T1000 (cell line): ENCODE results near the gene ARF5.
"Not testable (repeated sequence)": the region's sequence is repeated elsewhere in the genome, so short reads cannot be mapped to it uniquely, and the experiment has no call there.

ENCODE experiments used
- DNase-seq: peaks from one replicate; lab custom pipeline; 2025; ENCODE audit warnings: mixed read lengths; lab: John Stamatoyannopoulos, UW

ARF5 gene

DNA sequence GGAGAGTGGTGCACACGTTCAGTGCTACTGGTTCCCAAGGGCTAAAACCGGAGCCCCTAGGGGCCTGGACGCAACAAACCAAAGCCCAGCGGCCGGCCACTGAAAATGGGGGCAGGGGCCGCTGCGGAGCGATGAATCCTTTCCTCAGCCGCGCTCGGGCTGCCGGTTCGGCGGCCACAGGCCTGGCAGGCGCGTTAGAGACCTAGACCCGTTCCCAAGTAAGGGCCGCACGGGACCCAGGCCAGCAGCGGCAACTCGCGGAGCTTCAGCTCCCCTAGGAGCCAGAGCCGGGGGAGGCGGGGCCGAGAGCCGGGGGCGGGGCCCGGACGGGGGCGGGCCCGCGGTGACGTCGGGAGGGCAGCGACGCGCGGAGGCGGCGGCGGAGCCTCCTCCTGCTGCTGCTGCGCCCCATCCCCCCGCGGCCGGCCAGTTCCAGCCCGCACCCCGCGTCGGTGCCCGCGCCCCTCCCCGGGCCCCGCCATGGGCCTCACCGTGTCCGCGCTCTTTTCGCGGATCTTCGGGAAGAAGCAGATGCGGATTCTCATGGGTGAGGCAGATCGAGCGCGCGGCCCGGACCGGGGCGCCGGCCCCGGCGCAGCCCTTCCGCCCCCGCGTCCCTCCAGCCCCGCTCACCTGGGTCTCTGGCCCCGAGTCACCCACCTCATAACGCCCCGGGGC is at the start of gene ARF5:
Gene ARF5 (plus strand): TSS at position 393 of the 678 bp plus-strand sequence. CDS start 88 bp downstream, at position 481.
- peak; percentile 41 for DNase-seq

DNA sequence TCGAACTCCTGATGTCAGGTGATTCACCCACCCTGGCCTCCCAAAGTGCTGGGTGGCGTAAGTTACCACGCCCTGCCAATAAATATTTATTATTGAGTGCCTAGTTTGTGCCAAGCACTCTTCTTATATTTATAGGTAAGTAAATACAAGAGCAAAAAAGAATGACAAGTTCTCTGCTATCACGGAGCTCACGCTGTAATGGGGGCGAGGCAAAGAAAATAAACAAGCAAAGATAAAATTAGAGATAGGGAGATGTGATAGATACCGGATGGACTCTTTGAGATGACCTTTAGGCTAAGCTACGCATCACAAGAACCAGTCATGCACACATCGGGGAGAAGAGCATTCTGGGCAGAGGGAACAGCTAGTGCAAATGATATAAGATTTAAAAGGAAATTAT is 49.1 kb upstream of the ARF5 start:
- no peak for DNase-seq

GRCh38 chr7:127540461-127540860 is 47.8 kb upstream of the ARF5 start:
- not testable (repeated sequence) for DNase-seq

DNA sequence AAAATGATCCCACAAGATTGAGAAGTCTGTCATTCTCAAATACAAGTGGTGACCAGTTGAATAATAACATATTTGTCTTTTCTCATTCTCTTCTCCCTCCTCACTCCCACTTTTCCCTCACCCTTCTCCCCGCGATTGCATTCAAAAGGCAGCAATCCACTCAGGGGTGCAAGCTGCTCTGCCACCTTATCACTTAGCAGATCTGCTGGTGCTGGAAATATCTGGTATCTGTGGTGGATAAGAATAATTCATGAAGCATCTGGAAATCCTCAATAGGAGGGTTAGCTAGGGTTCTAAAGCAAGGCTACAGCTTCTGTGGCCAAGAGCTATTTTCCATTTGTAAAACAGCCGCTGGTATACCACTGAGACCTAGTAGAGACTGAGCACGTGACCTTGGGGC is 46.7 kb upstream of the ARF5 start:
- no peak for DNase-seq

DNA sequence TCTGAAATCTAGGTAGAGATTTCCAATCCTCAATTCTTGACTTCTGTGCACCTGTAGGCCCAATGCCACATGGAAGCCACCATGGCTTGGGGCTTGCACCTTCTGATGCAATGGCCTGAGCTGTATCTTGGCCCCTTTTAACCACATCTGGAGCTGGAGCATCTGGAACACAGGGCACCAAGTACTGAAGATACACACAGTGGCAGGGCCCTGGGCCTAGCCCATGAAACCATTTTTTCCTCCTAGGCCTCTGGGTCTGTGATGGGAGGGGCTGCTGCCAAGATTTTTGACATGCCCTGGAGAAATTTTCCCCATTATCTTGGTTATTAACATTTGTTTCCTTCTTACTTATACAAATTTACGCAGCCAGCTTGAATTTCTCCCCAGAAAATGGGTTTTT is 41.9 kb upstream of the ARF5 start:
- DNase-seq: no peak

DNA sequence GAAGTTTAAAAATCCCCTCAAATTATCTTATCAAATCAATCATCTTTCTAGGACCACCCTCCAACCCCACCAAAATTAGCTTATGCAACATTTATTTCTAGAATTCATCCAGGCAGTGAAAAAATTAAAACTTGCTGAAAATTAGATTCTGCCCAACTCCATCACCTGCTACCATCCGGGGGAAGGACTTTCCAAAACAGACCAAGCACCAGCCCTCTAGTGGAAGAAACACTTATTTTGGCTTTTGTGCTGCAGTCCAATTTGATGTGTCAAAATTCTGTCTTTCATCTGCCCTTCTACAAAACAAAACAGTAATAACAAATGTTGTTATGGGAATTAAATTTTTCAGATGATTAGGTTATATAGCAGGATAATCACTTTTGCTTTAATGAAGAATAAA is 38.0 kb upstream of the ARF5 start:
- DNase-seq: no peak

GRCh38 chr7:127551941-127552340 is 36.3 kb upstream of the ARF5 start:
- DNase-seq: no peak

- DNase-seq: no peak
Observed at GRCh38 chr7:127556404-127556803, 31.8 kb upstream of the ARF5 start.

DNA sequence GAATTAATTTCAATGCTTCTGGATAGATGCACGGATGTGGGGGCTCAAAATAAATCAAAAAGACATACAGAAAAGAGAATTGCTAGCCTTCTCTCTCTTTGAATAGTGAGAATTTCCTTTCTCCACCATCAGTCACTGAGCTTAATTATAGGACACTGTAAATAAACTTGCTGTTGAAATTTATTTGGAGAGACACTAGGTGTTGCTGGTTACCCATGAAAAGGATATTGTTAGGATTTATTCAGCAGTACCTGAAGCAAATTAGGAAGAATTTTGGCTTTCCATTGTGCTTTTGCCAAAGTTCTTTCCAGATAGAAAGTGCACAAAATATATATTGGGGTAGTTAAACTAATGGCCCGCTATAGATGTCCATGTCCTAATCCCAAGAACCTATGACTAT is 30.4 kb upstream of the ARF5 start:
- DNase-seq: no peak

DNA sequence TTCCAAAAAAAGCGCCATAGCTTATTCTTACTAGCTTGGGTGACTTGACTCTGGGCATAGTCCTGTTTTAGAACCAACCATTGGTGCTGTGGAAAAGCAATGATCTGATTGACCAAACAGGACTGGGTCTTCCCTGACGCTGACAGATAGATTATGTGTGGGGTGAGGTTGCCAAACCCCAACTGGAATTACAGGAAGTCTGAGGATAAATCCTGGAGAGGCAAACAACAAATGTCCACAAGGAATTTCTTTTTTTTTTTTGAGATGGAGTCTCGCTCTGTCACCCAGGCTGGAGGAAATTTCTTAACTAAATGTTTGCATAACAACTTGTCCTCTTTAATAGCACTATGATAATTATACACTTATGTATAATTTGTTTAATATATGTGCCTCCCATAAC is 22.0 kb upstream of the ARF5 start:
- no peak for DNase-seq

DNA sequence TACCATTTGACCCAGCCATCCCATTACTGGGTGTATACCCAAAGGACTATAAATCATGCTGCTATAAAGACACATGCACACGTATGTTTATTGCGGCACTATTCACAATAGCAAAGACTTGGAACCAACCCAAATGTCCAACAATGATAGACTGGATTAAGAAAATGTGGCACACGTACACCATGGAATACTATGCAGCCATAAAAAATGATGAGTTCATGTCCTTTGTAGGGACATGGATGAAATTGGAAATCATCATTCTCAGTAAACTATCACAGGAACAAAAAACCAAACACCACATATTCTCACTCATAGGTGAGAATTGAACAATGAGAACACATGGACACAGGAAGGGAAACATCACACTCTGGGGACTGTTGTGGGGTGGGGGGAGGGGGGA is 20.2 kb upstream of the ARF5 start:
- DNase-seq: not testable (repeated sequence)

GRCh38 chr7:127571741-127572505 is 16.3 kb upstream of the ARF5 start:
- DNase-seq: no peak

DNA sequence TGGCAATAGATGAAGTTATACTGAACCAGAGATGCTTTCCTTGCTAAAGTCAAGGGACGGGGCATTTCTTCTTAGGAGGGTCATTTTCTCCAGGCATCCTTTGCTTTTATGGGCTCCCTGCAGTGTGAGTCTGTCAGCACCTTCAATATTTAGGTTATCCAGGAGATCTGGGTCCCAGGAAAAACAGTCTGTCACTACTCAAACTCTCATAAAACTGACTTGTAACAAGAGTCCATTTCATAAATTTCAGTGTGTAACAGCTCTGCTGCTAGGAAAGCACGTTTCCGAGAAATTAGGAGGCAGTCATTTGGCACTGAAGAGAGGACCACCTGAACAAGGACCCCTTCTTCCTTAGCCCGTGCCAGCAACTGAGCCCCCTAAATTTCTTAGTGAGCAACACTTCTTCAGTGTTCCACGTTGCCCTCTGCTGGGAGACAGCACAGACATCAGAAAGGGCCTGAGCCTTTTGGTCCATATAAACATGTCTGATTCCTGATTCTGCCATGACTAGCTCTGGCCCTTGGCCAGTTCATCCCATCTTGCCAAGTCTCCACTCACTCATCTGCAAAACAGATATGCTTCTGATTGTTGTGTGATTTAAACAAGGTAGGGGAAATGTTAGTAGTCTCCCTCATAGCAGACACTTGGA is 10.1 kb upstream of the ARF5 start:
- DNase-seq: no peak

- no peak for DNase-seq
Observed at GRCh38 chr7:127578711-127579275, 9.4 kb upstream of the ARF5 start.

DNA sequence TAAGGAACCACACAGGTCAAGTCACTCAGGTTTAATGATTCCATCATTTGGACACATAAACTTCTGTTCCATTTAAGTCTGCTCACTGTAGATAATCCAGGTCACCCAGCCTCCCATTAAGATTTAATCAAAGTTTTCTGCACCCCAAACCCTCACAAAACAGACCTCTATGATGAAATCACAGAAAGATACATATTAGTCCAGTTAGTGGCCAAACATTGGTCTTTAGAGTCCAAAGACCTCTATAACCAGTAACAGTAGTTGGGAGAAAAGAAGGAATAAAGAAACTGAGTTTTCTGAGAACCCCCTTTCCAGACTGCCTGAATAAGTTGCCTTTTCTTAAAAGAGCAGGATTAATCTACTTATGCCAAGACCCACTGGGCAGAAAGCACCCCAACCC is 7.6 kb upstream of the ARF5 start:
- DNase-seq: no peak

- no peak for DNase-seq
Observed at GRCh38 chr7:127581716-127582115, 6.5 kb upstream of the ARF5 start.

DNA sequence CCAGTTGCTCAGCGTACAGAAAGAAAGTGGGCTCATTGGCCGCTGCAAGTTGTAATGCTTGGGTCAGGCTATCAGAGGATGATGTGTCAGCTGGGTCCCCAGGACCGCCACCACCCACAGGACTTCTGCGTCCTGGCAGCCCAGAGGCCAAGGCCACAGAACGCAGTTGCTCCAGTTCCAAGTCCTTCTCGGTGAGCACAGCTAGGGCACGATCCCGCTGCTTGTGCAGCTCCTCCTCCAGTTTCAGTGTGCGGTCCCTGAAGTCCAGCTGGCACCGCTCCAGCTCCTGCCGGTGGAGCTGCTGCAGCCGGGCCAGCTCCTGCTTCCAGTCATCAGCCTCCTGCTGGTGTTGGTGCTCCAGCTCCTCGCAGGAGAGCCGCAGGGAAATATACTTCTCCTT is 5.8 kb upstream of the ARF5 start:
- no peak for DNase-seq

GRCh38 chr7:127584648-127585043 is 3.6 kb upstream of the ARF5 start:
- no peak for DNase-seq

DNA sequence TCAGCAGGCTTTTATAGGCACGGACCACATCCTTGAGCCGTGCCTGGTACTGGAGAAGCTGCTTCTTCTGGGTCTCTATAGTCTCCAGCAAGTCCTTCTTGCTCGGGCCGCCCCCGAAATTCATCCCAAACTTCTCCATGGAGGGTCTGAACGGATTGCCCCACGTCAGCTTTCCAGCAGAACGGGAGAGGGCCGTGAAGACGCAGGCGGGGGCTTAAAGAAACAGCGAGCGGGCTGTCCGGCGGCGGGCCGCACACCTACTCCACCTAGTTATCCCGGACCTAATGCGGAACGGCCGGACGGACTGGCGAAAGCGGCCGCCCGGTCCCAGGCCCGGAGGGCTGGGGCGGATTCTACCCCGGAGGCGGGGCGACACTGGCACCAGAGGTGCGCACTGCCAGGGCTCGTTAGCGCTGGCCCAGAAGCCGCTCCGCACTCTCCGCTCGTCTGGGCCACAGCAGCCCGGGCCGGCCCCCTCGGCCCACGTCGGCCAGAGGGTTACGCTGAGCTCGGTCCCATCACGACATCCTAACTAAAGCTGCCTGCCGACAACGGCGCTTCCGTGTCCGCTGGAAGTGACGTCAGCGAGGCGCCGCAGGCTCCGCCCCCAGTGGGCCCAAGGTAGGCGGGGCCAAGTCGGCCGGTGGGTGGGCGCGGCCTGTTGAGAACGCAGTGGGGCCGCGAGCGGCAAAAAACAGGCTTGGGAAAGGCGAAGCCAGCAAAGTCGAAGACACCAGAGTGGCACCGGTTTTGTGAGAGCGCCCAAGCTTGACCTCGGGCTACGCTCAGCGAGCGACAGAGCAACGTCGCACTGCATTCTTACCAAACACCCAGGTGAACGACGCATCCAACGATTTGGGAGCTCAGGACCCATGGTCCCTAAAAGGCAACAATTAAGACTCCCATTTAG is 2.9 kb upstream of the ARF5 start, which contains the start of gene GCC1:
Gene GCC1 (minus strand): TSS at position 553 of the 910 bp plus-strand sequence. CDS start 414 bp downstream, at position 139.
- DNase-seq: peak; percentile 75

GRCh38 chr7:127586346-127586745 is 1.9 kb upstream of the ARF5 start:
- DNase-seq: no peak

DNA sequence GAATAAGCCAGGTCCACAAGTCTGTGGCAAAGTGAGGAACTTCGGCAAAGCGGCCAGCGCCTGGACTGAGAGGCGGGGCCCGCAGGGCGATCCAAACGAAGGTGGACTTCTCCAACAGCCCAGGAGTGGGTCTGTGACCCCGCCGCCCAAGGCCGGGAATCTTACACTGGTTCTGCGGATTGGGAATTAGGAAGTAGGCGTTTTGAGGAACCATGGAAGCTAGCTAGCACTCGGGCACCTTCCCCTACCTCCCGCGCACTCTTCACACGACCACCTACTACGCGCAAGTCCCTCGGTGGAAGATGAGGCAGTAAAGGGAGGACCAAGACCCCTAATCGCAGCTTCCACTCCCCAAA is 570 bp upstream of the ARF5 start:
- DNase-seq: no peak
